KBM-7 (cell line): ENCODE data around the gene SCTR.

Experiments
- DNase-seq: peaks from one replicate; pipeline ENCODE4 v3.0.0-alpha.2; 2015
- in situ Hi-C: fragments of 300-500 bp; cut with MboI; formaldehyde crosslinking; loops from 2 replicates; pipeline ENCODE4 v1.14.3; 2020; ENCODE audit warnings: low sequenced_read_pairs, low pct_unique_long_range_greater_than_20kb, mixed read lengths

The SCTR gene

GRCh38 chr2:119523952-119524694 is at the start of gene SCTR:
TSS of gene SCTR (minus strand) at chr2:119524483. CDS start at chr2:119524226, 257 bp downstream.
- in situ Hi-C loops = no loop called here
- no peak for DNase-seq

- in situ Hi-C loops = no loop called here
- DNase-seq = no peak
Measured at GRCh38 chr2:119567292-119567691, 43.0 kb upstream of the SCTR start.

GRCh38 chr2:119565481-119565880 is 41.2 kb upstream of the SCTR start:
- in situ Hi-C loops = no loop called here
- no peak for DNase-seq

- in situ Hi-C loops = no loop called here
Measured at GRCh38 chr2:119553687-119554344, 29.5 kb upstream of the SCTR start.

GRCh38 chr2:119552902-119553301 is 28.6 kb upstream of the SCTR start:
- DNase-seq = peak; percentile 16
- in situ Hi-C loops = no loop called here

More at GRCh38 chr2:119553687-119554344, 29.5 kb upstream of the SCTR start:
- no peak for DNase-seq

- in situ Hi-C loops = no loop called here
- no peak for DNase-seq
Measured at GRCh38 chr2:119550856-119551255, 26.6 kb upstream of the SCTR start.

GRCh38 chr2:119550346-119550745 is 26.1 kb upstream of the SCTR start:
- no peak for DNase-seq
- in situ Hi-C loops = no loop called here

GRCh38 chr2:119549241-119549640 is 25.0 kb upstream of the SCTR start:
- in situ Hi-C loops = no loop called here

GRCh38 chr2:119548516-119549120 is 24.3 kb upstream of the SCTR start:
- DNase-seq = no peak
- in situ Hi-C loops = no loop called here

More at GRCh38 chr2:119549241-119549640, 25.0 kb upstream of the SCTR start:
- DNase-seq = no peak

- DNase-seq = no peak
- in situ Hi-C loops = no loop called here
Measured at GRCh38 chr2:119546447-119546767, 22.1 kb upstream of the SCTR start.

- no peak for DNase-seq
- in situ Hi-C loops = no loop called here
Measured at GRCh38 chr2:119545754-119546446, 21.6 kb upstream of the SCTR start.

- DNase-seq = no peak
Measured at GRCh38 chr2:119544939-119545475, 20.7 kb upstream of the SCTR start.

GRCh38 chr2:119544075-119544938 is 20.0 kb upstream of the SCTR start, which contains the start of gene CFAP221:
TSS of gene CFAP221 (plus strand) at chr2:119544449. CDS start at chr2:119546132, 1,683 bp downstream.
- peak; percentile 69 for DNase-seq
- in situ Hi-C loops = no loop called here

More at GRCh38 chr2:119544939-119545475, 20.7 kb upstream of the SCTR start:
- in situ Hi-C loops = no loop called here

- in situ Hi-C loops = no loop called here
- DNase-seq = no peak
Measured at GRCh38 chr2:119541476-119541875, 17.2 kb upstream of the SCTR start.

GRCh38 chr2:119537792-119538191 is 13.5 kb upstream of the SCTR start:
- in situ Hi-C loops = no loop called here
- DNase-seq = no peak

GRCh38 chr2:119536707-119537106 is 12.4 kb upstream of the SCTR start:
- DNase-seq = no peak
- in situ Hi-C loops = no loop called here

- DNase-seq = no peak
- in situ Hi-C loops = no loop called here
Measured at GRCh38 chr2:119536211-119536610, 11.9 kb upstream of the SCTR start.

GRCh38 chr2:119533560-119533959 is 9.3 kb upstream of the SCTR start:
- no peak for DNase-seq
- in situ Hi-C loops = no loop called here

GRCh38 chr2:119531292-119531691 is 7.0 kb upstream of the SCTR start:
- in situ Hi-C loops = no loop called here
- peak; percentile 15 for DNase-seq
